H1 (cell line): ENCODE data around the gene PATJ. TPM values are rescaled to one million over a fixed set of nuclear protein-coding genes. Genes with fewer than 3 reads are reported as not detected.

ENCODE experiments used
- CTCF ChIA-PET: fragments of 300-600 bp; sonication (Branson Sonifier 250); formaldehyde crosslinking; loops from one replicate; lab custom pipeline; 2021; ENCODE audit not compliant: partially characterized antibody; lab: Charles Lee
- POLR2A ChIA-PET: fragments of 300-600 bp; sonication (Branson Sonifier 250); formaldehyde crosslinking; loops from one replicate; lab custom pipeline; 2021; ENCODE audit warnings: inconsistent platforms; ENCODE audit not compliant: partially characterized antibody; lab: Charles Lee
- DNase-seq, 2 experiments: peaks; one replicate each; pipeline versions ENCODE4 v3.0.0 to v3.0.0-alpha.2; 2010 to 2022; ENCODE audit warnings: low spot score in 2 of 2, low read depth in 1 of 2, mixed read lengths in 1 of 2
- FAIRE-seq: peaks from 2 replicates; lab custom pipeline; 2011; peaks lifted over from hg19 to GRCh38; lab: Jason Lieb, UNC
- H2AFZ ChIP-seq: 2 replicates; pipeline ENCODE4 v1.8.1; 2012; ENCODE audit warnings: low read length, inconsistent platforms
- H2AK5ac ChIP-seq: 2 replicates; pipeline ENCODE4 v1.6.1; 2013; ENCODE audit warnings: low read depth, low read length
- H2BK120ac ChIP-seq: replicated peaks from 2 replicates; pipeline ENCODE3; 2013; ENCODE audit warnings: low read depth, low read length, inconsistent platforms
- H2BK12ac ChIP-seq: 2 replicates; pipeline ENCODE4 v1.6.1; 2013; ENCODE audit warnings: low read depth, low read length
- H2BK15ac ChIP-seq: 2 replicates; pipeline ENCODE4 v1.6.1; 2013; ENCODE audit warnings: low read length
- H2BK20ac ChIP-seq: 2 replicates; pipeline ENCODE4 v1.6.1; 2013; ENCODE audit warnings: low read length
- H2BK5ac ChIP-seq: 2 replicates; pipeline ENCODE4 v1.6.1; 2013; ENCODE audit warnings: low read depth, low read length
- H3K14ac ChIP-seq: 2 replicates; pipeline ENCODE4 v1.6.1; 2013; ENCODE audit warnings: inconsistent platforms; ENCODE audit not compliant: insufficient read length
- H3K18ac ChIP-seq: 2 replicates; pipeline ENCODE4 v1.6.1; 2013; ENCODE audit warnings: low read length; ENCODE audit errors: extremely low read depth
- H3K23ac ChIP-seq: 2 replicates; pipeline ENCODE4 v1.6.1; 2013; ENCODE audit warnings: inconsistent platforms; ENCODE audit not compliant: insufficient read length
- H3K23me2 ChIP-seq: 2 replicates; pipeline ENCODE4 v1.6.1; 2013; ENCODE audit warnings: low read depth, low read length
- H3K27ac ChIP-seq: 2 replicates; pipeline ENCODE4 v1.6.1; 2011; ENCODE audit warnings: low read depth, low read length, inconsistent platforms
- H3K27me3 ChIP-seq, 4 experiments: replicated peaks in 1 of 4; 1 replicate in 1 of 4; 2 replicates in 3 of 4; pipeline versions ENCODE4 v1.6.1 to v1.8.1; 2011 to 2013; ENCODE audit warnings: low read length in 3 of 4, mild to moderate bottlenecking in 3 of 4, inconsistent platforms in 2 of 4, mixed read lengths in 2 of 4, moderate library complexity in 1 of 4; ENCODE audit not compliant: control insufficient read depth in 3 of 4, insufficient read depth in 3 of 4; ENCODE audit errors: extremely low read depth in 1 of 4
- H3K36me3 ChIP-seq, 4 experiments: 2 replicates each; pipeline versions ENCODE4 v1.6.1 to v1.8.1; 2011 to 2013; ENCODE audit warnings: mild to moderate bottlenecking in 4 of 4, low read length in 3 of 4, moderate library complexity in 2 of 4, control low read depth in 1 of 4, inconsistent platforms in 1 of 4; ENCODE audit not compliant: insufficient read depth in 4 of 4, control insufficient read depth in 2 of 4
- H3K4ac ChIP-seq: replicated peaks from 2 replicates; pipeline ENCODE3; 2013; ENCODE audit warnings: low read length, low read depth, mixed read lengths, inconsistent platforms; ENCODE audit not compliant: insufficient read length
- H3K4me1 ChIP-seq, 4 experiments: replicated peaks in 1 of 4; 1 replicate in 1 of 4; 2 replicates in 3 of 4; pipeline versions ENCODE4 v1.6.1 to v1.8.1; 2011 to 2013; ENCODE audit warnings: low read length in 3 of 4, inconsistent platforms in 2 of 4, mixed read lengths in 1 of 4; ENCODE audit not compliant: insufficient read depth in 4 of 4, control insufficient read depth in 3 of 4
- H3K4me2 ChIP-seq, 2 experiments: 2 replicates each; pipeline versions ENCODE4 v1.6.1 to v1.8.1; 2011 to 2013; ENCODE audit warnings: low read depth in 2 of 2, low read length in 2 of 2, control low read depth in 1 of 2, inconsistent platforms in 1 of 2, mild to moderate bottlenecking in 1 of 2; ENCODE audit not compliant: insufficient read depth in 1 of 2
- H3K4me3 ChIP-seq, 4 experiments: fragments of 200-600, 300-600 bp in 1 of 4; sonication (generic), shearing (Covaris generic), sonication (Bioruptor Twin) in 1 of 4; 2 replicates each; pipeline versions ENCODE4 v1.5.1 to v1.8.1; 2011 to 2016; ENCODE audit warnings: low read length in 4 of 4, low read depth in 3 of 4, control low read depth in 2 of 4, inconsistent platforms in 2 of 4, mild to moderate bottlenecking in 2 of 4, mixed read lengths in 1 of 4, moderate library complexity in 1 of 4; ENCODE audit not compliant: insufficient read depth in 2 of 4; ENCODE audit errors: extremely low read depth in 1 of 4
- H3K56ac ChIP-seq: replicated peaks from 2 replicates; pipeline ENCODE3; 2013; ENCODE audit warnings: low read depth, mild to moderate bottlenecking, mixed read lengths, low read length, inconsistent platforms; ENCODE audit not compliant: insufficient read length
- H3K79me1 ChIP-seq: 2 replicates; pipeline ENCODE4 v1.6.1; 2013; ENCODE audit warnings: low read depth, low read length, control low read depth
- H3K79me2 ChIP-seq, 2 experiments: 2 replicates each; pipeline versions ENCODE4 v1.6.1 to v1.8.1; 2012 to 2013; ENCODE audit warnings: low read length in 2 of 2, mild to moderate bottlenecking in 2 of 2, inconsistent platforms in 1 of 2; ENCODE audit not compliant: insufficient read depth in 2 of 2, control insufficient read depth in 1 of 2
- H3K9ac ChIP-seq, 4 experiments: replicated peaks in 1 of 4; 1 replicate in 1 of 4; 2 replicates in 3 of 4; pipeline versions ENCODE4 v1.6.1 to v1.8.1; 2011 to 2013; ENCODE audit warnings: low read depth in 3 of 4, low read length in 3 of 4, control low read depth in 2 of 4, mild to moderate bottlenecking in 2 of 4, moderate library complexity in 2 of 4, inconsistent platforms in 1 of 4; ENCODE audit errors: extremely low read depth in 1 of 4
- H3K9me3 ChIP-seq, 2 experiments: 2 replicates each; pipeline versions ENCODE4 v1.6.1 to v1.8.1; 2012 to 2013; ENCODE audit warnings: mild to moderate bottlenecking in 2 of 2, moderate library complexity in 2 of 2, control low read depth in 1 of 2, inconsistent platforms in 1 of 2, low read depth in 1 of 2, low read length in 1 of 2, mixed read lengths in 1 of 2; ENCODE audit not compliant: insufficient read depth in 2 of 2
- H4K20me1 ChIP-seq, 2 experiments: replicated peaks in 1 of 2; 2 replicates each; pipeline versions ENCODE3 to v1.8.1; 2011 to 2013; ENCODE audit warnings: inconsistent platforms in 2 of 2, low read length in 2 of 2, mild to moderate bottlenecking in 1 of 2; ENCODE audit not compliant: insufficient read depth in 2 of 2, control insufficient read depth in 1 of 2
- H4K5ac ChIP-seq: 2 replicates; pipeline ENCODE4 v1.6.1; 2013; ENCODE audit warnings: low read length, low read depth, mixed read lengths, inconsistent platforms; ENCODE audit not compliant: insufficient read length
- H4K8ac ChIP-seq: 2 replicates; pipeline ENCODE4 v1.8.0; 2013; ENCODE audit warnings: mild to moderate bottlenecking, moderate library complexity, low read length, inconsistent platforms; ENCODE audit not compliant: insufficient read depth; ENCODE audit errors: extremely low read depth
- H4K91ac ChIP-seq: replicated peaks from 2 replicates; pipeline ENCODE3; 2013; ENCODE audit warnings: low read length, mixed read lengths, inconsistent platforms; ENCODE audit not compliant: insufficient read length
- CHD1 ChIP-seq: IDR thresholded peaks from 2 replicates; pipeline ENCODE4 v1.6.1; 2012; ENCODE audit warnings: low read depth, low read length, improper control_type of control experiment
- CHD2 ChIP-seq: IDR thresholded peaks from 2 replicates; pipeline ENCODE4 v1.6.1; 2012; ENCODE audit warnings: low read length, improper control_type of control experiment
- CTBP2 ChIP-seq: IDR thresholded peaks from 2 replicates; pipeline ENCODE4 v1.7.0; 2011; ENCODE audit warnings: borderline replicate concordance, mild to moderate bottlenecking, moderate library complexity, mixed read lengths, low read length; ENCODE audit not compliant: insufficient read depth, insufficient read length
- EP300 ChIP-seq, 2 experiments: IDR thresholded peaks; 1 replicate in 1 of 2; 2 replicates in 1 of 2; pipeline ENCODE4 v1.6.1; 2011 to 2012; ENCODE audit warnings: low read depth in 2 of 2, low read length in 2 of 2, mild to moderate bottlenecking in 2 of 2, borderline replicate concordance in 1 of 2, inconsistent platforms in 1 of 2, moderate library complexity in 1 of 2
- EZH2 ChIP-seq: fragments of 200-600 bp; sonication (generic); IDR thresholded peaks from 2 replicates; pipeline ENCODE4 v1.7.1; 2012; ENCODE audit warnings: low read depth, mild to moderate bottlenecking, moderate library complexity, low read length, inconsistent platforms; ENCODE audit not compliant: severe bottlenecking
- GTF2F1 ChIP-seq: IDR thresholded peaks from 2 replicates; pipeline ENCODE4 v1.6.1; 2012; ENCODE audit warnings: low read depth, low read length, improper control_type of control experiment, borderline replicate concordance
- HDAC6 ChIP-seq: IDR thresholded peaks from one replicate; pipeline ENCODE4 v1.7.1; 2012; ENCODE audit warnings: low read depth, mild to moderate bottlenecking, inconsistent platforms, low read length, moderate library complexity
- JUN ChIP-seq: IDR thresholded peaks from 2 replicates; pipeline ENCODE4 v1.6.1; 2011; ENCODE audit warnings: low read depth, mild to moderate bottlenecking, improper control_type of control experiment, low read length
- MAX ChIP-seq: IDR thresholded peaks from 2 replicates; pipeline ENCODE4 v1.6.1; 2012; ENCODE audit warnings: inconsistent platforms
- RBBP5 ChIP-seq: IDR thresholded peaks from 2 replicates; pipeline ENCODE4 v1.7.1; 2012; ENCODE audit warnings: low read depth, mild to moderate bottlenecking, inconsistent platforms, low read length, moderate library complexity, borderline replicate concordance
- SIN3A ChIP-seq, 2 experiments: IDR thresholded peaks in 1 of 2; conservative IDR thresholded peaks in 1 of 2; 2 replicates each; pipeline ENCODE4 v1.6.1; 2011 to 2012; ENCODE audit warnings: low read length in 2 of 2, improper control_type of control experiment in 1 of 2, low read depth in 1 of 2, mild to moderate bottlenecking in 1 of 2
- SP2 ChIP-seq: IDR thresholded peaks from 2 replicates; pipeline ENCODE4 v1.6.1; 2012; ENCODE audit warnings: mild to moderate bottlenecking, low read length, inconsistent platforms
- USF2 ChIP-seq: IDR thresholded peaks from 2 replicates; pipeline ENCODE4 v1.6.1; 2011; ENCODE audit warnings: low read length, improper control_type of control experiment
- WGBS, 2 experiments: shearing (Covaris generic) in 1 of 2; methylation state at CpG; one replicate each; pipeline versions ENCODE4 v1.1.6 to v1.1.7; 2013 to 2015; ENCODE audit warnings: low lambda C conversion rate in 2 of 2, mixed read lengths in 2 of 2, inconsistent platforms in 1 of 2, low coverage in 1 of 2, missing lambda C conversion rate in 1 of 2; ENCODE audit not compliant: insufficient replicate concordance in 2 of 2, insufficient coverage in 1 of 2, insufficient read length in 1 of 2; ENCODE audit errors: extremely low coverage in 1 of 2, missing lambda C conversion rate in 1 of 2; 5-methylcytosine and 5-hydroxymethylcytosine counted together
- polyA plus RNA-seq, 7 experiments: library from polyadenylated mRNA; depleted of rRNA in 3 of 7; stranded (reverse) in 5 of 7; unstranded in 2 of 7; fragments of >200 nt in 5 of 7; fragments of 200-250 nt in 2 of 7; gene quantifications; 1 replicate in 5 of 7; 2 replicates in 1 of 7; 4 replicates in 1 of 7; pipeline versions ENCODE4 v1.2.1 to v1.2.3, GENCODE V29; 2011 to 2013; ENCODE audit warnings: missing spikeins in 2 of 7, mixed read lengths in 2 of 7
- total RNA-seq: library from RNA; stranded (reverse); fragmentation: NEBNext Ultra II Directional; extraction: Animal tissue kit (Norgen Biotek cat#: 25700); gene quantifications from 2 replicates; pipeline ENCODE4 v1.2.1, GENCODE V29; 2021

Gene PATJ
- total and polyA plus RNA-seq, 2 of the 8 experiments (the other 6 are each of a cell fraction or from before 2014, with no cell fraction given), result 8.2 to 55.6 TPM

DNA sequence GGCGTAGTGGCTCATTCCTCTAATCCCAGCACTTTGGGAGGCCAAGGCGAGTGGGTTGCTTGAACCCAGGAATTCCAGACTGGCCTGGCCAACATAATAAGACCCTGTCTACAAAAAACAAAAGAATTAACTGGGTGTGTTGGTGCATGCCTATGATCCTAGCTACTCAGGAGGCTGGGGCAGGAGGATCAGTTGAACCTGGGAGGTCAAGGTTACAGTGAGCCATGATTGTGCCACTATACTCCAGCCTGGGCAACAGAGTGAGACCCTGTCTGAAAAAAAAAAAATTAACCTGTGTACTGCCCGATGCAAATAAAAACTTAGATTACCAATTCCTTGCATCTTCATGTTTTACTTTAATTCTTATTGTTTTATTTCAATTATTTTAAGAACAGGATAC is 193.2 kb downstream of the PATJ start:
- CTCF ChIA-PET, result interaction anchor here (1.4 to 1.6 kb wide), 2 partner anchors 16 to 61 kb away, joined by 3 read pairs; no protein-coding TSS in a partner anchor
- Histone ChIP-seq H3K23ac (no peak overlapping the region), H3K56ac (no peak overlapping the region), H3K4me2 (no peak overlapping the region), H2BK20ac (no peak overlapping the region), H3K18ac (no peak overlapping the region), H3K79me1 (no peaks in the 10 kb centered on the region), H2AK5ac (no peak overlapping the region), H3K36me3 (no peaks in the 10 kb centered on the region), H3K27ac (no peak overlapping the region), H4K8ac (no peak overlapping the region), H4K5ac (no peak overlapping the region), H3K9me3 (no peaks in the 10 kb centered on the region), H4K91ac (no peak overlapping the region), H2BK120ac (no peak overlapping the region), H3K79me2 (no peaks in the 10 kb centered on the region), H3K4me3 (no peak overlapping the region), H3K23me2 (no peaks in the 10 kb centered on the region), H3K4ac (no peak overlapping the region), H2BK15ac (no peak overlapping the region), H4K20me1 (peaks cover 0 to 1% of the 10 kb centered on the region in 2 experiments), H3K27me3 (no peaks in the 10 kb centered on the region), H2BK12ac (no peak overlapping the region), H3K14ac (no peak overlapping the region), H2BK5ac (no peak overlapping the region), H3K4me1 (no peaks in the 10 kb centered on the region), H3K9ac (no peak overlapping the region), H2AFZ (no peak overlapping the region)
- POLR2A ChIA-PET, result no interaction called here
- FAIRE-seq (no peak), DNase-seq (no peak)
- WGBS, 2 experiments, result 91% methylated on average over 3 of the region's 3 CpGs; no CpG with 5 or more reads in 1 of the 2 experiments
- TF ChIP-seq SP2 (no peak), RBBP5 (no peak), CTBP2 (no peak), CHD1 (no peak), SIN3A (conservative IDR thresholded peaks at IDR 0.05 in 1 of 2, IDR thresholded peaks at IDR 0.05 in 1 of 2; ENCODE audit: low read depth in 1 of 2, low read length in 2 of 2) (no peak), CHD2 (no peak), EZH2 (no peak), EP300 (IDR thresholded peaks at IDR 0.05; ENCODE audit: borderline replicate concordance in 1 of 2, low read depth in 2 of 2, low read length in 2 of 2) (no peak), USF2 (no peak), MAX (no peak), GTF2F1 (no peak), JUN (no peak), HDAC6 (no peak)
